ENCODE measurements around the gene NUDT11.
"Not testable (repeated sequence)": the region's sequence is repeated elsewhere in the genome, so short reads cannot be mapped to it uniquely, and the experiment has no call there.

The NUDT11 gene

GRCh38 chrX:51496501-51497291 lies at the start of gene NUDT11:
TSS of gene NUDT11 (minus strand) at chrX:51496592. CDS start at chrX:51496444, 148 bp downstream.
- no peak for DNase-seq

GRCh38 chrX:51520393-51520792 lies 24.0 kb upstream of the NUDT11 start:
- no peak for DNase-seq

GRCh38 chrX:51519131-51519530 lies 22.7 kb upstream of the NUDT11 start:
- not testable (repeated sequence) for DNase-seq

DNA sequence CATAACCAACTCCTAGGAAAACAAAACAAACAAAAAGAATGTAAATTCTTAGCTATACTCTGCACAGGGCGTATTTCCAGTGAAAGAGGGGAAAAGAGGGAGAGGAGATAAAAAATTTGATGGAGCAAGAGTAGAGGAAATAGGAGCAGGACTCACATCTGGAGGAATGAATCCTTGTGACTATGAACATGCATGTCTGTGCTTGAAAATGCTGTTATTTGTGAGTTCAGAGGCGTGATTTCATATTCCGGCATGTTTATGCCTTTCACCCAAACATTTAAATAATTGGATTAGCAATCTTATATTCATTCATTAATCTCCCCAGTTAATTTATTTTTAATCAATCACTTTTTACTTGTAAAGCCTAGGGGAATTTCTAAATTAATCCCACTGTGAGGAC lies 11.2 kb upstream of the NUDT11 start:
- DNase-seq = no peak

GRCh38 chrX:51495701-51496488 lies 497 bp downstream of the NUDT11 start:
- DNase-seq = not testable (repeated sequence)

GRCh38 chrX:51494409-51494808 lies 2.0 kb downstream of the NUDT11 start:
- no peak for DNase-seq

- no peak for DNase-seq
Measured at GRCh38 chrX:51487960-51488267, 8.5 kb downstream of the NUDT11 start.

DNA sequence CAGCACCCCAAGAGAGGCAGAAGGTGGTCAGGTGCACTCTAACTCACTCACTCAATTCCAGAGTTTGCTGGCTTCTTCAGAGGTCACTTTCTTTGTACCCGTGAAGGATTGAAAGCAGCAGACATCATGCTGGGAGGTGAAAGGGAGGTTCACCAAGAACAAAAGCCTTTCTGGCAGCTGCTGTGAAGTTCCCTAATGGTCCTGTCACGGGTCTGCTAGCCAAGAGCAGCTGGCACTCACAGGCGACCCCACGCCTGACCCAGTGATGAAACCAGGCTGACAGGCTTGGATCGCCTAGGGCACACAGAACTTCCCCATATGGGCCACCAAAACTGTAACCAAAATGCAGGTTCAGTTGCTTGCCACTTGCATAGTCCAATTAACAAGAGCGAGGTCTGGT lies 11.8 kb downstream of the NUDT11 start:
- DNase-seq = no peak

GRCh38 chrX:51482411-51482810 lies 14.0 kb downstream of the NUDT11 start:
- not testable (repeated sequence) for DNase-seq

- no peak for DNase-seq
Measured at GRCh38 chrX:51476930-51477329, 19.5 kb downstream of the NUDT11 start.

GRCh38 chrX:51463322-51463721 lies 33.1 kb downstream of the NUDT11 start:
- no peak for DNase-seq

GRCh38 chrX:51461053-51462044 lies 35.0 kb downstream of the NUDT11 start:
- no peak for DNase-seq

DNA sequence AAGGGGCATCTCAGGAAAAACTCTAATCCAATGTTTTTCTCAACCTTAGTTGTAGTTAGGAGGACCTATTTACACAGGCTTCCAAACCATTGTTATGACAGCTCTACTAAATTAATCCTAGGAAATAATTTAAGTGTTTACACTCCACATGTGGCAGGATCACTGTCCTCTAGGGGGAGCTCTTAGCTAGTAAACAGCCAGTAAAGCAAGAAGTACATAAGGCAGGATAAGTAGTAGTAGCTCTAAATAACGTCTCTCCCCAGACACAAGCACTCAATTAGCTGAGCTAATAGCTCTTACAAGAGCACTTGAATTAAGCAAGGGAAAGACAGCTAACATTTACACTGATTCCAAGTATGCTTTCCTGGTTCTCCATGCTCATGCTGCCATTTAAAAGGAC lies 37.3 kb downstream of the NUDT11 start:
- DNase-seq = no peak

DNA sequence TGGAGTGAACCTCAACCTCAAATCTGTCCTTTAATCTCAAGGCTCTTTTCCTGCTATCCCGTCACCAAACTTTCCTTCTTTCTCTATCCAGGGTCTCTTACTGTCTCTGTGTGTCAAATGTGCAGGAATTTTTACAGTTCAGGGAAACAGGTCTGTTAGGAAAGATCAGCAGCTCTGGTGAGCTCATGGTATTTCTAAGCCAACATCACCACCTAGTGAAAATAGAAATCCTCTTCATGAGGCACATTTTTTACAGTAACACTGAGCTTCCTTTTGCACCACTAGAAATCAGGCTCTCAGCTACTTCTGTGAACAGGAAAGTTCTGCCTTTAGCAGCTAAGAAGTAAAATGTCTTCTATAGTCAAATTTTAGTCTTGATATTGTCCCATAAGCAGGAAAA lies 39.6 kb downstream of the NUDT11 start:
- DNase-seq = no peak

DNA sequence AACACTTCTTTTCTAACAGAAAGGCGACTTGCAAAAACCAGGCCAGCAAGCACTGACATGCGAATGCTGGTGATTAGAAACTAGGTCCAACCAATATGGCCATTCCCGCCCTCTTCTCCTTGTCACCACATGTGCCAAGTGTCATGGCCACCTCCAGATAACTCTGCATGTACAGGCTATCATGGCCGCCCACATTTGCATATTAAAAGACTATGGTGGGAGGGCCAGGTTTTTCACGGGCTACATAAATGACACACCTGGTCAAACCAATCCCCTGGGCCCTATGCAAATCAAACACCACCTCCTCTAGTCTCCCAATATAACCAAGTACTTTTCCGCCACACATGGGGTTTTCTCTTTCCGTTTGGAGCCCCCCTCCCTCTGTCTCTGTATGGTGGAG lies 40.1 kb downstream of the NUDT11 start:
- no peak for DNase-seq

DNA sequence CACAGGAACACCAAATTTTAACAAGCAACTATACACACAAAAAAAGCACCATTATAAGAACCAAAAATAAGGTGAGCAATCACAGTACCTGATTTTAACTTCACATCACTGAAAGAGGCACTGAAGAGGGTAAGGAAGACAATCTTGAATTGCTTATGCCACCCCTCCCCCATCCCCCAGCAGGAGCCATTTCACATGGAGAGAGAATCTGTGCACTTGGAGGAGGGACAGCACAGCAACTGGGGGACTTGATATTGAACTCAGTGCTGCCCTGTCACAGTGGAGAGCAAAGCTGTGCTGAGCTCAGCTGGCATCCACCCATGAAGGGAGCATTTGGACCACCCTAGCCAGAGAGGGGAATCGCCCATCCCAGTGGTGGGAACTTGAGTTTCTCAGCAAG lies 56.0 kb downstream of the NUDT11 start:
- DNase-seq = no peak

All from cerebellar nuclear complex (tissue), 1 donor.